Activated T-cell treated with anti-CD3 and anti-CD28 coated beads for 24 hours (primary cell): ENCODE results near the gene SLC5A12.

ENCODE experiments used
- DNase-seq: peaks from one replicate; pipeline ENCODE4 v3.0.0-alpha.2; 2020; ENCODE audit warnings: low read depth

Gene SLC5A12, protein sequence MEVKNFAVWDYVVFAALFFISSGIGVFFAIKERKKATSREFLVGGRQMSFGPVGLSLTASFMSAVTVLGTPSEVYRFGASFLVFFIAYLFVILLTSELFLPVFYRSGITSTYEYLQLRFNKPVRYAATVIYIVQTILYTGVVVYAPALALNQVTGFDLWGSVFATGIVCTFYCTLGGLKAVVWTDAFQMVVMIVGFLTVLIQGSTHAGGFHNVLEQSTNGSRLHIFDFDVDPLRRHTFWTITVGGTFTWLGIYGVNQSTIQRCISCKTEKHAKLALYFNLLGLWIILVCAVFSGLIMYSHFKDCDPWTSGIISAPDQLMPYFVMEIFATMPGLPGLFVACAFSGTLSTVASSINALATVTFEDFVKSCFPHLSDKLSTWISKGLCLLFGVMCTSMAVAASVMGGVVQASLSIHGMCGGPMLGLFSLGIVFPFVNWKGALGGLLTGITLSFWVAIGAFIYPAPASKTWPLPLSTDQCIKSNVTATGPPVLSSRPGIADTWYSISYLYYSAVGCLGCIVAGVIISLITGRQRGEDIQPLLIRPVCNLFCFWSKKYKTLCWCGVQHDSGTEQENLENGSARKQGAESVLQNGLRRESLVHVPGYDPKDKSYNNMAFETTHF

DNA sequence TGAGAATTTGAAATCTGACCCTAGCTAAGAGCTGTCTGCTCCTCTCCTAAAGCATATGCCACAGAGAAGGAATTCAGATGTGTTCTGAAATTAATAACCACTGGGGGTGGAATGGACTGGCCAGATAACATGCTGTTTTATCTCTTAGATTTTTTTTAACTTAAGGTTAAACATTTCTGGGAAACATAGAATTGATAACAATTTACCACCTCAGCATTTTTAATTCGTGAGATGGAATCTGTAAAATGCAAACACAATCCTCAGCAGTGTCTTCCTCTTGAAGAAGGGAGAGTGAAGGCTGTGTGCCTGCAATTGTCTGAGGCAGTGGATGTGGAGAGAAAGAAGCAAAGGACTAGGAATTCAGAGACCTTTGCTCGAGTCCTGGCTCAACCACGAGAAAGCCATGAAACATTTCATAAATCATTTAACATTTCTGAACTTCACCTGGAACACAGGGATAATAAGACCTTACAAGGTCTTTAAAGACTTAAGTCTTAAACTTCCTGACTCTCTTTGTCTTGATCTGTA is at the start of gene SLC5A12:
SLC5A12 (minus strand) TSS at position 113 of the 528 bp plus-strand sequence. CDS start 346 bp downstream, outside the sequence.
- no peak for DNase-seq

DNA sequence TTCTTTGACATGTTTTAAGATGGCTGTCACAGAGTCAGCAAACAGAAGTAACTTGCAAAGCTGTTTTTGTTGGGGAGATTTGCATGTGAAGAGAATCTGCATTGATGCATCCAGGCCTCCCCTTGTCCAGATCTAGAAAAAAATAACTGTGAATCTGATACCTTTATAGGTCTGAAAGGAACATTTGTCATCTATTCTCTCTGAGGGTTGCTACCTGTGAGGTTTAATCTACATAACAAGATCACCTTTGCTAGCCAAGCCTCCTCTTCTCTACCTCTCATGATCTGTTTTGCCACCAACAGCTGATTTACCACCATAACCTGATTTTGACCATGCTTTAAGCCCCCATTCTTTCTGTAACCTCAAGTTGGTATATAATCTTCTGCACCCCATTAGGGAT is 47.2 kb upstream of the SLC5A12 start:
- no peak for DNase-seq

DNA sequence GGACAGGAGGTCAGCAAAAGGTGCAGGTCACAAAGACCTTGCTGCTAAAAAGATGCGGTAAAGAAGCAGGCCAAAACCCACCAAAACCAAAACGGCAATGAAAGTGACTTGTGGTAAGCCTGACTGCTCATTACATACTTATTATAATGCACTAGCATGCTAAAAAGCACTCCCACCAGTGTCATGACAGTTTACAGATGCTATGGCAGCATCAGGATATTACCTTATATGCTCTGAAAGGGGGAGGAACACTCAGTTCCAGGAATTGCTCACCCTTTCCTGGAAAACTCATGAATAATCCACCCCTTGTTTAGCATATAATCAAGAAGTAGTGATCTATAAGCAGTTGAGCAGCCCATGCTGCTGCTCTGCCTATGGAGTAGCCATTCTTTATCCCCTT is 45.2 kb upstream of the SLC5A12 start:
- DNase-seq, result no peak

DNA sequence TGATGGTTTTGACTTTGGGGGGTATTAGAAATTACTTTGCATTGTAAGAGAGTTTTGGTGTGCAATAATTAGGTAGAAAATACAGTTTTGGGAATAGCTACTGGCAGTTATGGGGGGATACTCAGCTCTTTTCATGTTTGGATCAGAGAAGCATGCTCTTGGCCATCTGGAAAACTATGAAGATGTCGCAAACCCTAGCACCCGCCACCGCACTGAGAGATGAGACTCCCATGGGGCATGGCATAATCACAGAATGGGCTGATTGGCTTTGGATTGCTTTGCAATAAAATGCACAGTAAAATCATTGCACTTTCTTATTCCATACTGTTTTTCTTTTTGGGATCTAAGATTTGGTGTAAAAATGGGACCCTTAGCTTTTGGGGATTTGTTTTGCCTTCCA is 43.5 kb upstream of the SLC5A12 start:
- no peak for DNase-seq

DNA sequence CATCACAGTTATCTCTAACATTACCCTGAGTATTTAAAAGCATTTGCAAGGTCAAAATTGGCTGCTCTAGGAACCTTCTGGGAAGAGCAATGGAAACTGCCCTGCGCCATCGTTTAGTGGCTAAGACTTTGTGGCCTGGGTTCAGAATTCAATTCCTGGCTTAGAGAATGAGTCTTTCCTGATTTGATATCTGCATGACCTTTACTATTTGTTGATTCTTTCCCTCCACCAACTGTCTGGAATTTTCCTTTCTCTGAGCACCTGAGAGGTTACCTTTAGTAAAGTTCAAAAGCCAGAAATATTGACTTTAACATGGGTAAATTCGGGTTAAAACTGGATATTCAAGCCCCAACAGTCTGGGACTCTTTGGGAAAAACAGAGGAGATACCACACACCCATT is 43.0 kb upstream of the SLC5A12 start:
- DNase-seq, result no peak

DNA sequence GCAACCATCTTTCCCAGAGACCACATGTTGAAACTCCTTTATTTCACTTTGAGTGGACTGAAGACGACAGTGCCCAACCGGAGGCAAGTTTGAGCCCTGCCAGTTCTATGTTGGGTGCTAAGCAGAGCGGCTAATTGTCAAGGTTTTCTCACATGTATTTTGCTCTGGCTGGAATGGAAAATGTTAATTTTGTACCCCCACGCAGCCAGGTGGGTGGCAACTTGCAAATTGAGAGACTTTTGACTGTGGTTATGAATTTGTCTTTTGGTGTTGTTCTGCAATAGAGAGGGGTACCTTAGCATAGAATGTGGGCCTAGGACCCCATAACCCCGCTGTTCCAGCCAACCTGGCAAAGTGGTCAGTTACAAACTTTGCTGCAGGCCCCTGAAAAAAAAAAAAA is 42.5 kb upstream of the SLC5A12 start:
- DNase-seq, result no peak

DNA sequence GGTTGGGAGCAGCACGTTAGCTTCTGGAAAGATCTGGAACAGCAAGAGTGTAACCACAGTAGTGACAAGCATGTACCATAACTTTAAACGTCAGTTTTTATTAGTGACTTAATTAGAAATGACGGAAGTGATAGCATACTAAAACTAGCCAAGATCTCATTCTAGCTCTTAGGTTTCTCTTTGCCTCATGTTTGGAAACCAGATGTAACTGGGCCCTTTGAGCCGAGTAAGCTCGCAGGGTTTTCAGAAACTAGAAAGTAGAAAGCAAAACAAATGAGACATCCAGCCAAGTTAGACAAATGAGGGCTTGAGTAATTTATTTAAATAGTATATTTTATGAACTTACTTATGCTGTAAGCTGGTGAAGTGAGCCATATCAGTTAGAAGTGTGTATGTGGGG is 40.2 kb upstream of the SLC5A12 start:
- no peak for DNase-seq

DNA sequence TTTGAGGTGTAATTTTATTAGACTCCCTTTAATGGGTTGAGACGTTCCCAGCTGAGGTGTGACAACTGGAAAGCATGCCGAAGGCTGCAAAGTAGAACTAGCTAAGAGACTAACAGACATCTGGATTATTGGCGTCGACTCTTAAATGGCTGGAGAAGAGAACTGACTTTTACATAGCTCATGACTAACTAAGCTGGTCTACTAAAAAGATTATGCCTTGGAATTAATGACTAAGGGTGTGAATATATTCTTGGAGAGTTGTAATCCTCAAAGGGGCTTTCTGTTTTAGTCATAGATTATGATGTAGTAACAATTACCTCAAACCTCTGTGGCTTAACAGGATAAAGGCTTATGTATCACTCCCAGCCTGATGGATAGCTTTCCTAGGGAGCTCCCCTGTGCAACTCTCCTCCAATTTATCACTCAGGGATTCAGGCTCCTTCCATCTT is 39.5 kb upstream of the SLC5A12 start:
- no peak for DNase-seq

DNA sequence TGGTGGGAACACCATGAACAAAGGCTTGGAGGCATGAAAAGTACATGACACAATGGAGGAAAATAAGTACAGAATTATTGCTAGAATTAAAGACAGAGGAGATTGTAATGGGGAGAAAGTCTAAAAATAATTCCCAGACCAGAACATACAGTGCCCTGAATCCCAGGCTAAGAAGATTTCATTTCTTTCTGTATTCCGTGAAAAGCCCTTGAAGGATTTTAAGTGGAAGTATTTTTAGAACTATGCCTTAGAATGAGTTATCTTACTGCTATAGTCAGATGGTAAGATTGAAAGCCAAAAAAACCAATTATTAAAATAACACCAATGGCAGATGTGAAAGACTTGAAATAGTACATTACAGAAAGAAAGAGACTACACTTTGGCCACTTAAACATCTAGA is 36.1 kb upstream of the SLC5A12 start:
- DNase-seq, result no peak

DNA sequence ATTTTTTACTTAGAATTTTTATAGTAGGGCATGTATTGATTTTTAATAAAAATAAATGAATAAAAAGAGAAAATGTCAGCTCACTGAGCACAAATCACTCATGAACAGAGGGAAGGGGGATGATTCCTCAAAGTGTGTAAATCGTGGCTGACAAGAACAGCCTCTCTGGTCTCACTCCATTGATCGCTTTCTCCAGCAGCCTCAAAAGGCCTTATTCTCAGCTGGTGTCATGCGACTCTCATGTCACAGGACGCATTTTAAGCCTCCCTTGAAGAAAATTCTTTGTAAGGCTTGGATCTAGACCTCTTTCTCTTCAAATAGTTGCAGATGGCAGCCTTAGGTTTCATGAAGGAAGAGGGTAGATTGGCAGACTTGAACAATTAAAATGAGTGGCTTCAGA is 33.9 kb upstream of the SLC5A12 start:
- DNase-seq, result no peak

DNA sequence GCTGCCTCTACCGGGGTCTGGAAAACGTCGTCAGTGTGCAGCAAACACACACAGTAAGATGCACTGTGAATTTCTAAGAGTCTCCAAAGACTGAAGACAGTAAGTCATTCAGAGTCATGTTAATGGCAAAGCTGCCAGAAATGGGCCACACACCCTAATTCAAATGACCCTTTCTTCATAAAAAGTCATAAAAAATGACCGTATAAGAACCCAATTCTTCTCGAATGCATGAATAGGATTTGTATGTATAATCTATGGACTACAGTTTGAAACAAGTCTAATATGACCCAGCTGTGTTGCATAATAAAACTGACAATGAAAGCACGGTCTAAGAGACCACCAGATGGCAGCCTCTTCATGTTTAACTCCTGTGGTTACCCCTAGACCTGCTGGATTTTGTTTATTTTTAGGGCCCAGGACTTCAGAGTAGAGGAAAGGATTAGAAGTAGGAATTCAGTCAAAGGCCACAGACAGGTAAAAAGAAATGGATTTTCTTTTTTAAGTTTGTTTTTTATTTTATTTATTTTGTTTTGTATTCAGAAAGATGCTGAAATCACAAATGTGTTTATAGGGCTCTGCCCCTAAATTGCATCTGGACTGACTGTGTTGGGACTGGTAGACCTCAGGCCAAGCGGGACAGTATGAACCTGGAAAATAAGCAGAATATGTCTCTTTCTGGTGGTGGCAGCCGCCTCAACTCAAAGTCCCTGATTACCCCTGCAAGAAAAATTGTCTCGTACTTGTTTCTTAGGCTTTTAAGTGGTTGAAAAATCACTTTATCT is 32.1 kb upstream of the SLC5A12 start:
- DNase-seq, result no peak

DNA sequence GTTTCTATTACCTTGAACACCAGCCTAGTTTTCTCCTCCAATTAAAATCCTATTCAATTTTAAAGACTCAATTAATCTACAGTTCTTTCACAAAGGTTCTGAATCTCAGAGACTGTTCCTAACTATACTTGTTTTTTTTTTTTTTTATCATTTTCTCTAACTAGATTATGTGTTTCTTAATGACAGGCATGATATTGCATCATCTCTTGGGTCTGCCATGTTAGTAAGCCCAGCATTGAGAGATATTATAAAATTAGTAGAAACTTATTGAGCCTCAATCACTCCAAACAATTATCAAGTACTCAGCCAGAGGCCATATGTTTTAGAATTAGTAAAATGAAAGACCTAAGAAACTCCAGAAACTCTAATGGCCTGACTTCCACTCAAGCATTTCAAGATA is 28.1 kb upstream of the SLC5A12 start:
- no peak for DNase-seq

DNA sequence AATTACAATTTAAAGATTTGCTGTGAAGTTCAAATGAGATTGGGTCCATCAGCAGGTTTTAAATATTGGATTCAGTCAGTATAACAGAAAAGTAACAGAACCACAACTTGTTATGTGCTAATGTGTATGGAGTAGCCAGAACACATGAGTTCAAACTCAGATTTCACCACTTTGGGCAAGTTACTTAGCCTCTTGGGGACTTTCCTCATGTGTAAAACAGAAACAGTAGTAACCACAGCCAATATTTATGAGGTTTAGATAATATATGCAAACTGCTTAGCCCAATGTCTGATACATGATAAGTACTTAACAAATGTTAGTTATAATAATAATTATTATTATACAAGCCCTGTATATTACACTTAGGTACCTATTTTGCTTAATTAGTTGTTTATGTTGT is 21.8 kb upstream of the SLC5A12 start:
- no peak for DNase-seq

DNA sequence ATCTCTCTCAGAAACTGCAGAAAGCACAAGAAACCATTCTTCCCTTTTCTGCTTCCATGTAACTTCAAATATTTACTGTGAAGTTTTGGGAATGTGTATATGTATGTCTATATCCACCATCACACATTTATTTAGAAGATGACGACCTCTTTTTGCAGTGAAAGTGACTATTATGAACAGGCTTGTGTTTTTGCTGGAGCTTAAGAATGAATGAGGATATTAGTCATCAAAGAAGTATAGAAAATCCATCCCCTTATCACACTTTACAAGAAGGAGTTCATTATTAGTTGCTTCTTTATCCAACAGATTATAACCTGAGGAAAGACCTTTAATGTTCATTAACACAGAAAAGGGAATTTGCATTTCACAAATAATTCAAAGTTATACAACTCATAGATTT is 21.1 kb upstream of the SLC5A12 start:
- no peak for DNase-seq

DNA sequence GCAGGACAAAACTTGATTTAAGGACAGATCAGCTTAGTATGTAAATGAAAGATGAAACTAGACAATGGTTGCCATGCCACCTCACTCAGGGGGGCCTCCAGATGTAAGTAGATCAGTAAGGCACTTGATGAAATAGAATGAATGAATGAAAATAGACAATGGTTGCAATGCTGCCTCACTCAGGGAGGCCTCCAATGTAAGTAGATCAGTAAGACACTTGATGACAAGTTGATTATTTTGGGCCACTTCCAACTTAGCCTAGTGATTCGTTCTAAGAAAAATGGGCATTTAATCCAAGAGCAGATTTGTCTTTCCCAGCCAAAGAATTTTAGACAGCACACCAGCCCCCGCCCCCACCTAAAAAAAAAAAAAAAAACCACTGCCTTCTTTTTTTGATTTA is 19.2 kb upstream of the SLC5A12 start:
- no peak for DNase-seq

DNA sequence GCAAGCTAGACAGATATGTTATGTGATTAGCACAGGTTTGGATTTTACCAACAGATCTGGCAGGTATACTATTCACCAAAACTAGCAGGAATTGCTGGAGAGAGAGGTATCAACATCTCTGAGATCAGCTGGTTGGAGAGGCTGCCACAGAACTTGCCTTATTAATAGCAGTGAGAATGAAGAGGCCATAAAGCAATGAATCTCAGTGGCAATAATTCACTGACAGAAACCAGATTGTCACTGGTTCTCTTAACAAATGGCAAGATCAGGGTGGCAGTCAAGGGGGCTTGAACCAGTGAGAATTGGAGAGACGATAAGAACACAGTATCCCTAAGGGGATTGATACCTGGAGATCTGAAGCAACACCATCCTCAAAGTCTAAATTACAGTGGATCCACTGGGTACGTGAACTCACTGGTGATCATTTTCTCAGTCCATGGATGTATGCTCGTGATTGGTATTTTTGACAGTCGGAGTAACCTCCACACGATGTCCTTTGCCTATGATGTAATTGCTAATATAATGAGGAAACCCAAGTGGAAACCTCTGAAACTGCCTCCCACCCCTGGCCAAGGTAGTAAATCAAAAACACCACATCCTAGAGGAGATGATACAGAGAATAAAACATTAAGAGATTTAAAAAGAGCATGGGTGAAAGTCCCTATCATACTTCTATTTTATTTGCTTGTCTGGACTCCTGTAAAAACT is 17.7 kb upstream of the SLC5A12 start:
- DNase-seq, result no peak

DNA sequence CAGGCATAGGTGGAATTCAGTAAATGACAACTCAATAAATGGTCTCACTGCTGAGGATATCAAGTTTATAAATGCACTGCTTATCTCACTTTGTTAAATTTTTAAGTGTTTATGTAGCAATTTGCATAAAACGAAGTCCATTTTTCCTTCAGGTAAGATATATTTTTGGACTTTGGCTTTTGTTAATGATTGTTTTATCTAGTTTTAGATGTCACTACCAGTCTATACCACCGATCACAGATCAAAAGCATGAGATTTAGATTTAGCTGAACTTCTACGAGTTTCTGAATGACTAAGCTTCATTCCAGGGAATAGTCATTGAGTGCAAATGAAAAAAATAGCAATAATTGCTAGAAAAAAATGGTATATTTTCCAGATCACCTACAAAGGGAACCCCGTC is 12.8 kb upstream of the SLC5A12 start:
- DNase-seq, result no peak

DNA sequence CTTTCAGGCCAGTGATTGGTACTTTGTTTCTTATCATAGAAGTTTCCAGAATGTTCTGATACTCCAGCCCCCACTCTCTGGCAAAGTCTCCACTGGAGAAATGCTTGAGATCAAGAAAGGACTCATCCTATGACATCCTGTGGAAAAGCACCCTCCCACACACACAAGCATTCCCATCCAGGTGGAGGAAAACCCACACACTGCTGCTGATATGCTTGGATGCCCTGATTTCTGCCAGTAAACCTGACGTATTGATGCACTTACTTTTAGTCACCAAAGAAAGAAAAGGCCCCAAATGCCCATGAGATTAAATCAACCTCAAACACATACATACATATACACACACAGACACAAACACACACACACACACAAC is 9.2 kb upstream of the SLC5A12 start:
- no peak for DNase-seq

DNA sequence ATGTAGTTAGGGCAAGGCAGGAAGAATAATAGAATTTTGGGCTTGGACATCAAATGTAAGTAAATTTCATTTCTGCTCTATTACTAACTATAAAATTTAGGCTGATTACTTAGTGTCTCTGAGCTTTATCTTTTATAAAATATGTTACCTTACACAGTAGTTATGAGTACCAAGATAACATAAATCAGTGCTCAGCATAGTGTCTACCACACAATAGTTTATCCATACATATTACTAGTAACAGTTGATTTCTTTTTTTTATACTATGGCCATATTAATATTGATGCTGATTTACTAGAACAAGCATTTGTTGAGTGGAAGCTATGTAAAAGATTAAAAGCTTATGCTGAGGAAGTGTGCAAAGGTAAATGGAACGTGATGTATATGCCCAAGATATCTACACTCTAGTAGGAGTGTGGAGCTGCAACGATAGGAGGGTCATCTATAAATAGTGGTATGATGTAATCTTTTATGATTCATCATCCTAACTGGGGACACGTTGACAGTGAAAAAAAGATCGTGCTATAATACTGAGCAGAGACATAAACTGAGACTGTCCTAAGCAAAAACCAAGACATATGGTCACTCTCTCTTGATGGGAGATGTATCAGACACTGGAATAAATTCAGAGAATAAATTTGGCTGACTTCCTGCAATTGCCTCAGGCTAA is 8.7 kb upstream of the SLC5A12 start:
- no peak for DNase-seq

DNA sequence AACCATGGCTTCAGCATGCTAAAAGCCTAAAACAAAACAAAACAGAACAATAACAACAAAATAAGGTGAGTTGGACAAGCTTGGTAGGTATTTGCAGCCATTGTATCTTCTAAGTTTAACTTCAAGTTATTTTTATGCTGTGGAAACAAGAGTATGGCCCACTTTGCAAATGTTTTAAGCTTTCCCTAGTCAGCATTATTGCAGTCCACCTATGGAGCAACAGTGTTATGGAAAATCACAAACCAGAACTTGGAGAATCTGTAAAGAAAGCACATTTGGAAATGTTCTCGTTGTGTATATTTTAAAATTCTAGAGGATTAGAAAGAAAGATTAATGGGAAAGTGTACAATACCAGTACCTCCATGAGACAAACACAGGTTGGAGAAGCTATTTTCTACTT is 7.4 kb upstream of the SLC5A12 start:
- DNase-seq, result no peak

DNA sequence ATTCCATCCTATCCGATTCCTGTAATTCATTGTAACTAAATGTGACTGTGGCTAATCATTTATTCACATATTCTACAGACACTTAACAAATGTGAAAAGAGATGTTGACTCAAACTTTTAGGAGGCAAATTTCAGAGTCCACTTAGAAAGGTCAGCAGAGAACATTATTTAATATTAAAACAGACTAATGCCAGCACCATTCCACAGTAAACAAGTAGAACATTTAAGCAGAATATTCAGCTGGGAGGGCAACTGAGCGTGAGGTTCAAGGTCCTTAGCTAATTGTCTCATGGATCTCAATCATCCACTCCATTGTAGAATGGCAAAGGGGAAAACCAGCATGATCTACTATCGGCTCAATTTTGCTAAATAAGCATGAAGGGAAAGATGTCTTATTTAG is 5.1 kb upstream of the SLC5A12 start:
- DNase-seq, result no peak

DNA sequence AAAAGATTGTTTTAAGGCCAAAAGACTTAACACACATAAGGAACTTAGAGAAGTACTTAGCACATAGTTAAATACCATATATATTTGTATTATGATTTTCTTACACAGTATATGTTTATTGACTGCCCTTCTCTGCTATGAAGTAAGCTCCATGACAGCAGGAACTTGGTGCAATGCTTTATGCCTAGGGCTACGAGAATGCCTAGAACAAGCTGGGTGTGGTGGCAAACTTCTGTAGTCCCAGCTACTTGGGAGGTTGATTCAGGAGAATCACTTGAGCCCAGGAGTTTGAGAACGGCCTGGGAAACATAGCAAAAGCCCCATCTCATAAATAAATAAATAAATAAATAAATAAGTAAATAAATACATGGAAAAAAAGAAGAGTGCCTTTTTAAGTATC is 1.9 kb downstream of the SLC5A12 start:
- no peak for DNase-seq
